Esophagus squamous epithelium (tissue), 4 donors: Measurements from ENCODE around the gene RNF157.

Source experiments
- CTCF ChIP-seq, 6 experiments: fragments of 450-650 bp in 4 of 6; fragments of 200-600 bp in 2 of 6; sonication (generic) in 2 of 6; IDR thresholded peaks; one replicate each; pipeline ENCODE4 v1.5.1; 2016 to 2019; ENCODE audit warnings: antibody characterized with exemption in 6 of 6, mild to moderate bottlenecking in 4 of 6, moderate library complexity in 4 of 6
- POLR2A ChIP-seq, 4 donors: fragments of 450-650 bp; IDR thresholded peaks; one replicate each; pipeline ENCODE4 v1.6.1; 2017; ENCODE audit warnings: antibody characterized with exemption in 4 of 4, mild to moderate bottlenecking in 4 of 4, moderate library complexity in 3 of 4

GRCh38 chr17:76253841-76254240 lies 13.5 kb upstream of the RNF157 start:
- TF ChIP-seq POLR2A (IDR thresholded peaks at IDR 0.05) = no peak
- no peak for TF ChIP-seq CTCF (IDR thresholded peaks at IDR 0.05)
